SK-N-DZ (cell line): ENCODE data around the gene ZNF184.
"Not testable (repeated sequence)": the region's sequence is repeated elsewhere in the genome, so short reads cannot be mapped to it uniquely, and the experiment has no call there.

Experiments used
- DNase-seq: peaks from one replicate; pipeline ENCODE4 v3.0.0-alpha.2; 2015; ENCODE audit warnings: low spot score
- small RNA-seq, 2 experiments: library from RNA; depleted of rRNA; stranded (forward); fragments of <200 nt; gene quantifications; one replicate each; pipeline ENCODE3, GENCODE V24; 2014

ZNF184 gene

GRCh38 chr6:27424851-27425250 lies 48.1 kb downstream of the ZNF184 start:
- DNase-seq, result not testable (repeated sequence)

- peak; percentile 48 for DNase-seq
Observed at GRCh38 chr6:27422651-27423332, 50.1 kb downstream of the ZNF184 start.

GRCh38 chr6:27419363-27419762 lies 53.5 kb downstream of the ZNF184 start:
- no peak for DNase-seq

- no peak for DNase-seq
Observed at GRCh38 chr6:27415898-27416297, 57.0 kb downstream of the ZNF184 start.

GRCh38 chr6:27414996-27415395 lies 57.9 kb downstream of the ZNF184 start:
- DNase-seq, result no peak

GRCh38 chr6:27414300-27414699 lies 58.6 kb downstream of the ZNF184 start:
- DNase-seq, result no peak

- DNase-seq, result no peak
Observed at GRCh38 chr6:27407153-27407814, 65.6 kb downstream of the ZNF184 start.

- no peak for DNase-seq
Observed at GRCh38 chr6:27406085-27406484, 66.8 kb downstream of the ZNF184 start.

- DNase-seq, result no peak
Observed at GRCh38 chr6:27400877-27401642, 71.8 kb downstream of the ZNF184 start.

Small RNA genes within 50 kb of the gene (small RNA-seq; reads per million reads assigned to genes)
- gene AL021918.1, result 0 reads per million in 2 experiments
- gene AL021918.2, result 0 reads per million in 2 experiments
- 0 reads per million in 2 experiments for gene MCFD2P1
